Keratinocyte (primary cell): ENCODE results near the gene PIEZO1. TPM values are rescaled to one million over a fixed set of nuclear protein-coding genes. Genes with fewer than 3 reads are reported as not detected.

Experiments
- DNase-seq: peaks from one replicate; pipeline ENCODE4 v3.0.0-alpha.2; 2011; ENCODE audit warnings: low read depth, missing footprints, low spot score
- FAIRE-seq: peaks from 2 replicates; lab custom pipeline; 2011; peaks lifted over from hg19 to GRCh38; lab: Jason Lieb, UNC
- H2AFZ ChIP-seq: 2 replicates; pipeline ENCODE4 v1.6.0; 2012; ENCODE audit warnings: low read length, control low read depth, inconsistent platforms; ENCODE audit not compliant: control insufficient read depth
- H3K27ac ChIP-seq: 2 replicates; pipeline ENCODE4 v1.5.1; 2011; ENCODE audit warnings: low read length; ENCODE audit not compliant: control insufficient read depth, insufficient read depth
- H3K27me3 ChIP-seq: 3 replicates; pipeline ENCODE4 v1.6.0; 2011; ENCODE audit warnings: low read length; ENCODE audit not compliant: control insufficient read depth, insufficient read depth; ENCODE audit errors: extremely low read depth
- H3K36me3 ChIP-seq, 2 experiments: 2 replicates in 1 of 2; 3 replicates in 1 of 2; pipeline ENCODE4 v1.5.1; 2011; ENCODE audit warnings: low read length in 2 of 2, mild to moderate bottlenecking in 1 of 2; ENCODE audit not compliant: control insufficient read depth in 2 of 2, insufficient read depth in 2 of 2; ENCODE audit errors: extremely low read depth in 1 of 2
- H3K4me1 ChIP-seq: 3 replicates; pipeline ENCODE4 v1.5.1; 2011; ENCODE audit warnings: low read length; ENCODE audit not compliant: control insufficient read depth, insufficient read depth; ENCODE audit errors: extremely low read depth
- H3K4me2 ChIP-seq: 3 replicates; pipeline ENCODE4 v1.6.0; 2011; ENCODE audit warnings: low read depth, low read length; ENCODE audit not compliant: control insufficient read depth, insufficient read depth; ENCODE audit errors: extremely low read depth
- H3K4me3 ChIP-seq, 3 experiments: fragments of 200-600 bp in 1 of 3; sonication (generic) in 1 of 3; 2 replicates in 2 of 3; 3 replicates in 1 of 3; pipeline ENCODE4 v1.5.1; 2011 to 2016; ENCODE audit warnings: low read length in 3 of 3, mild to moderate bottlenecking in 3 of 3, control low read depth in 2 of 3, inconsistent platforms in 1 of 3, low read depth in 1 of 3, mixed read lengths in 1 of 3, mixed run types in 1 of 3, moderate library complexity in 1 of 3; ENCODE audit not compliant: control insufficient read depth in 2 of 3, insufficient read depth in 2 of 3; ENCODE audit errors: extremely low read depth in 1 of 3
- H3K79me2 ChIP-seq: 2 replicates; pipeline ENCODE4 v1.6.0; 2012; ENCODE audit warnings: low read length; ENCODE audit not compliant: control insufficient read depth, insufficient read depth
- H3K9ac ChIP-seq: 3 replicates; pipeline ENCODE4 v1.6.0; 2011; ENCODE audit warnings: low read length; ENCODE audit not compliant: control insufficient read depth, insufficient read depth; ENCODE audit errors: extremely low read depth
- H3K9me1 ChIP-seq: 3 replicates; pipeline ENCODE4 v1.6.0; 2011; ENCODE audit warnings: low read length; ENCODE audit not compliant: control insufficient read depth, insufficient read depth; ENCODE audit errors: extremely low read depth
- H3K9me3 ChIP-seq: 2 replicates; pipeline ENCODE4 v1.5.1; 2012; ENCODE audit warnings: low read depth, low read length; ENCODE audit not compliant: control insufficient read depth
- H4K20me1 ChIP-seq: 3 replicates; pipeline ENCODE4 v1.6.0; 2011; ENCODE audit warnings: low read length; ENCODE audit not compliant: control insufficient read depth, insufficient read depth; ENCODE audit errors: extremely low read depth
- CTCF ChIP-seq, 3 experiments: IDR thresholded peaks in 1 of 3; conservative IDR thresholded peaks in 1 of 3; optimal IDR thresholded peaks in 1 of 3; 2 replicates in 2 of 3; 3 replicates in 1 of 3; pipeline versions ENCODE3 to v1.5.1; 2011; ENCODE audit warnings: low read length in 3 of 3, mild to moderate bottlenecking in 3 of 3, moderate library complexity in 2 of 3, control low read depth in 1 of 3, inconsistent platforms in 1 of 3; ENCODE audit not compliant: insufficient read depth in 2 of 3; ENCODE audit errors: extremely low read depth in 1 of 3
- EZH2 ChIP-seq: IDR thresholded peaks from one replicate; pipeline ENCODE4 v1.6.1; 2012; ENCODE audit warnings: inconsistent platforms, mild to moderate bottlenecking, low read length, moderate library complexity
- dilution Hi-C: fragments of 300-500 bp; cut with MboI; formaldehyde crosslinking; loops from one replicate; pipeline ENCODE4 v1.7.0; 2020; ENCODE audit warnings: low sequenced_read_pairs; ENCODE audit not compliant: extremely low pct_ligation_motif_present
- polyA plus RNA-seq, 5 experiments: library from polyadenylated mRNA; depleted of rRNA in 3 of 5; stranded (reverse) in 3 of 5; stranded (forward) in 1 of 5; unstranded in 1 of 5; fragments of >200 nt; gene quantifications; 1 replicate in 1 of 5; 2 replicates in 3 of 5; 3 replicates in 1 of 5; pipeline versions ENCODE4 v1.2.1 to v1.2.3, GENCODE V29; 2011 to 2012; ENCODE audit warnings: missing spikeins in 2 of 5, low read depth in 1 of 5, low replicate concordance in 1 of 5

Gene PIEZO1
- polyA plus RNA-seq, 1 donor (not counting 4 experiments of a cell fraction or from before 2014, with no cell fraction given): 62.8 TPM

GRCh38 chr16:88731699-88732098 lies 53.3 kb downstream of the PIEZO1 start:
- Histone ChIP-seq H3K36me3 (peaks cover 34 to 43% of the 10 kb centered on the region in 2 experiments), H3K4me3 (no peak overlapping the region), H3K79me2 (no peaks in the 10 kb centered on the region), H3K4me1 (no peaks in the 10 kb centered on the region), H3K9me1 (no peaks in the 10 kb centered on the region), H3K27me3 (no peaks in the 10 kb centered on the region), H3K4me2 (no peak overlapping the region), H2AFZ (no peak overlapping the region), H3K27ac (no peak overlapping the region), H3K9ac (no peak overlapping the region), H3K9me3 (no peaks in the 10 kb centered on the region), H4K20me1 (peaks cover 3% of the 10 kb centered on the region)
- dilution Hi-C loops: no loop called here
- DNase-seq: no peak
- TF ChIP-seq EZH2 (no peak), CTCF (optimal IDR thresholded peaks at IDR 0.05 in 1 of 3, IDR thresholded peaks at IDR 0.05 in 1 of 3, conservative IDR thresholded peaks at IDR 0.05 in 1 of 3; ENCODE audit: extremely low read depth in 1 of 3, insufficient read depth in 2 of 3, low read length in 3 of 3) (no peak)
- no peak for FAIRE-seq

- Histone ChIP-seq H3K27me3 (no peaks in the 10 kb centered on the region), H3K9me1 (no peaks in the 10 kb centered on the region), H3K79me2 (no peaks in the 10 kb centered on the region), H3K4me1 (no peaks in the 10 kb centered on the region), H3K9ac (no peak overlapping the region), H3K9me3 (no peaks in the 10 kb centered on the region), H3K27ac (no peak overlapping the region), H3K4me3 (no peak overlapping the region), H3K36me3 (peaks cover 34 to 45% of the 10 kb centered on the region in 2 experiments), H4K20me1 (peaks cover 3% of the 10 kb centered on the region), H3K4me2 (no peak overlapping the region), H2AFZ (no peak overlapping the region)
- dilution Hi-C loops: no loop called here
- no peak for DNase-seq
- no peak for FAIRE-seq
- TF ChIP-seq CTCF (optimal IDR thresholded peaks at IDR 0.05 in 1 of 3, IDR thresholded peaks at IDR 0.05 in 1 of 3, conservative IDR thresholded peaks at IDR 0.05 in 1 of 3; ENCODE audit: extremely low read depth in 1 of 3, insufficient read depth in 2 of 3, low read length in 3 of 3): no peak
- no peak for TF ChIP-seq EZH2
Observed at GRCh38 chr16:88730632-88731607, 54.1 kb downstream of the PIEZO1 start.
